Vagina (tissue), 2 donors: ENCODE data around the gene CHRNA10.

Experiments used
- CTCF ChIP-seq, 3 experiments: fragments of 450-650 bp in 2 of 3; fragments of 200-600 bp in 1 of 3; sonication (generic) in 1 of 3; IDR thresholded peaks; one replicate each; pipeline ENCODE4 v1.5.1; 2017 to 2019; ENCODE audit warnings: antibody characterized with exemption in 3 of 3, mild to moderate bottlenecking in 2 of 3, moderate library complexity in 2 of 3
- POLR2A ChIP-seq, 2 donors: fragments of 450-650 bp; IDR thresholded peaks; one replicate each; pipeline ENCODE4 v1.6.1; 2017; ENCODE audit warnings: antibody characterized with exemption in 2 of 2, mild to moderate bottlenecking in 2 of 2, moderate library complexity in 2 of 2
- POLR2AphosphoS5 ChIP-seq, 2 donors: sonication (generic); formaldehyde crosslinking; IDR thresholded peaks; one replicate each; pipeline ENCODE4 v1.9.0; 2017; ENCODE audit warnings: antibody characterized with exemption in 2 of 2, mild to moderate bottlenecking in 2 of 2, low read depth in 1 of 2; ENCODE audit not compliant: insufficient read depth in 1 of 2

DNA sequence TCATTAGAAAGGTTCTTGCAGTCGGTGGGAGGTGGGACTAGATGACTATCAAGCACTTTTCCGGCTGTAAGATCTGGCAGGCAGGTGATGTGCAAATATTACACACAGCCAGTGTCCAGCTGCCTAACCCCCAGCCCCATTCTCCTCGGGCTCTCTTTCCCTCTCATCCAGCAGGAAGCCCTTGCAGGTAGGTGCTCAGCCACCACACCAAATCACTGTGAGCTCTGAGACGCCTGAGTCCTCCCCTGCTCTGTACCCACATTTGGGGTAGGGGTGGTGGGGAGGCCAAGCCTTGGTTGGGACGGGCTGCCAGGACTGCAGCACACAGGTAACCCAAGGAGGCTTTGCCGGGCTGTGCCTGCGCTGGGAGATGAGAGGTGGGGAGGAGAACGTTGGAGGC is 30.0 kb downstream of the CHRNA10 start:
- TF ChIP-seq CTCF (IDR thresholded peaks at IDR 0.05) (no peak), POLR2AphosphoS5 (IDR thresholded peaks at IDR 0.05; ENCODE audit: insufficient read depth in 1 of 2, low read depth in 1 of 2) (no peak), POLR2A (IDR thresholded peaks at IDR 0.05) (no peak)
